HepG2 (cell line): ENCODE measurements around the gene CBR4. TPM values are rescaled to one million over a fixed set of nuclear protein-coding genes. Genes with fewer than 3 reads are reported as not detected.

Source experiments
- ATAC-seq: fragments of 200-7000 bp; cut with Tn5 transposase; 3 replicates; pipeline ENCODE4 v1.9.1; 2020; ENCODE audit warnings: mild to moderate bottlenecking, moderate library complexity
- BruUV-seq: library from RNA; stranded (reverse); fragments of 400-500 nt; replicated peaks from 2 replicates; lab custom pipeline; 2021; lab: Mats Ljungman, UMichigan
- CTCF ChIA-PET: fragments of 300-600 bp; formaldehyde crosslinking; extraction: SDS; loops from one replicate; lab custom pipeline; 2021; ENCODE audit warnings: low total read pairs, inconsistent platforms, low intra/inter-chr PET ratio; lab: Yijun Ruan, JAX
- POLR2A ChIA-PET: fragments of 350-600 bp; sonication (Branson Sonifier 250); formaldehyde crosslinking; loops from one replicate; lab custom pipeline; 2020; ENCODE audit warnings: antibody characterized with exemption, inconsistent platforms; lab: Yijun Ruan, JAX
- DNase-seq: peaks from one replicate; pipeline ENCODE4 v3.0.0-alpha.2; 2015; ENCODE audit warnings: low spot score
- FAIRE-seq: peaks from 3 replicates; lab custom pipeline; 2011; peaks lifted over from hg19 to GRCh38; lab: Jason Lieb, UNC
- H2AFZ ChIP-seq: one replicate; pipeline ENCODE4 v1.6.1; 2011; ENCODE audit warnings: low read length, inconsistent platforms
- H3K27ac ChIP-seq: fragments of 300-600 bp; 3 replicates; pipeline ENCODE4 v1.8.0; 2011; ENCODE audit warnings: mixed run types, mild to moderate bottlenecking, mixed read lengths, low read length, inconsistent platforms; ENCODE audit not compliant: insufficient read depth; ENCODE audit errors: extremely low read length
- H3K27me3 ChIP-seq, 2 experiments: fragments of 200-600 bp in 1 of 2; 2 replicates in 1 of 2; 3 replicates in 1 of 2; pipeline versions ENCODE4 v1.6.0 to v1.8.0; 2011; ENCODE audit warnings: low read length in 2 of 2, mild to moderate bottlenecking in 2 of 2, moderate library complexity in 2 of 2, inconsistent platforms in 1 of 2; ENCODE audit not compliant: insufficient read depth in 2 of 2, control insufficient read depth in 1 of 2
- H3K36me3 ChIP-seq, 2 experiments: fragments of 200-600 bp in 1 of 2; replicated peaks in 1 of 2; 2 replicates in 1 of 2; 3 replicates in 1 of 2; pipeline versions ENCODE4 v1.5.1 to v1.8.0; 2011; ENCODE audit warnings: low read length in 2 of 2, inconsistent platforms in 1 of 2; ENCODE audit not compliant: insufficient read depth in 2 of 2, control insufficient read depth in 1 of 2
- H3K4me1 ChIP-seq: 2 replicates; pipeline ENCODE4 v1.5.1; 2012; ENCODE audit warnings: low read length, inconsistent platforms; ENCODE audit not compliant: insufficient read depth
- H3K4me2 ChIP-seq: 2 replicates; pipeline ENCODE4 v1.6.0; 2011; ENCODE audit warnings: low read depth, low read length, inconsistent platforms
- H3K4me3 ChIP-seq, 3 experiments: fragments of 200-600 bp in 1 of 3; sonication (generic), shearing (Covaris generic) in 1 of 3; replicated peaks in 1 of 3; 2 replicates each; pipeline ENCODE4 v1.5.1; 2011 to 2016; ENCODE audit warnings: low read length in 3 of 3, inconsistent platforms in 2 of 3, low read depth in 2 of 3, mild to moderate bottlenecking in 2 of 3, control low read depth in 1 of 3, mixed read lengths in 1 of 3; ENCODE audit not compliant: insufficient read depth in 1 of 3
- H3K79me2 ChIP-seq: one replicate; pipeline ENCODE4 v1.6.1; 2011; ENCODE audit warnings: low read length, inconsistent platforms; ENCODE audit not compliant: insufficient read depth
- H3K9ac ChIP-seq: 2 replicates; pipeline ENCODE4 v1.6.0; 2011; ENCODE audit warnings: mild to moderate bottlenecking, low read depth, low read length, inconsistent platforms; ENCODE audit not compliant: insufficient read depth
- H3K9me3 ChIP-seq: 2 replicates; pipeline ENCODE4 v1.5.1; 2012; ENCODE audit warnings: mild to moderate bottlenecking, low read length
- H4K20me1 ChIP-seq: 2 replicates; pipeline ENCODE4 v1.6.0; 2011; ENCODE audit warnings: inconsistent platforms, mild to moderate bottlenecking, low read length, moderate library complexity; ENCODE audit not compliant: insufficient read depth
- ARID2 ChIP-seq: sonication (generic); formaldehyde crosslinking; IDR thresholded peaks from 2 replicates; pipeline ENCODE4 v1.8.1; 2022; ENCODE audit warnings: mild to moderate bottlenecking, missing genetic modification reagents, borderline replicate concordance
- IKZF4 ChIP-seq: sonication (generic); formaldehyde crosslinking; IDR thresholded peaks from 2 replicates; pipeline ENCODE4 v1.5.1; 2020; ENCODE audit warnings: borderline replicate concordance, mild to moderate bottlenecking, low read depth, missing genetic modification reagents; ENCODE audit errors: not compliant biosample characterization
- MTF1 ChIP-seq: sonication (generic); formaldehyde crosslinking; IDR thresholded peaks from 2 replicates; pipeline ENCODE4 v1.5.0; 2020; ENCODE audit warnings: missing genetic modification reagents
- NKX3-1 ChIP-seq: sonication (generic); formaldehyde crosslinking; IDR thresholded peaks from 2 replicates; pipeline ENCODE4 v1.5.0; 2020; ENCODE audit warnings: missing genetic modification reagents
- NR2F6 ChIP-seq, 2 experiments: IDR thresholded peaks; 2 replicates each; pipeline ENCODE4 v1.6.1; 2016; ENCODE audit warnings: antibody characterized with exemption in 1 of 2, mild to moderate bottlenecking in 1 of 2
- PHB2 ChIP-seq: fragments of 450-650 bp; IDR thresholded peaks from 2 replicates; pipeline ENCODE4 v1.6.1; 2018; ENCODE audit not compliant: partially characterized antibody
- RFX5 ChIP-seq: IDR thresholded peaks from 2 replicates; pipeline ENCODE4 v1.6.1; 2011; ENCODE audit warnings: low read depth, low read length, improper control_type of control experiment
- RXRA ChIP-seq: sonication (generic); formaldehyde crosslinking; IDR thresholded peaks from 2 replicates; pipeline ENCODE4 v1.5.1; 2020; ENCODE audit warnings: missing genetic modification reagents
- SALL1 ChIP-seq: sonication (generic); formaldehyde crosslinking; IDR thresholded peaks from 2 replicates; pipeline ENCODE4 v1.8.0; 2022; ENCODE audit warnings: mild to moderate bottlenecking, missing genetic modification reagents
- SRSF9 ChIP-seq: fragments of 200-400 bp; formaldehyde crosslinking; IDR thresholded peaks from 2 replicates; pipeline ENCODE4 v1.6.1; 2018; ENCODE audit warnings: borderline replicate concordance, mild to moderate bottlenecking, low read depth, low read length; ENCODE audit not compliant: insufficient read depth, poor library complexity, severe bottlenecking
- SSRP1 ChIP-seq: IDR thresholded peaks from 2 replicates; pipeline ENCODE4 v1.6.1; 2016; ENCODE audit warnings: control low read depth
- THAP8 ChIP-seq: sonication (generic); formaldehyde crosslinking; IDR thresholded peaks from 2 replicates; pipeline ENCODE4 v1.5.1; 2020; ENCODE audit warnings: missing genetic modification reagents, mild to moderate bottlenecking, borderline replicate concordance
- WIZ ChIP-seq: sonication (generic); formaldehyde crosslinking; IDR thresholded peaks from 2 replicates; pipeline ENCODE4 v1.5.1; 2020; ENCODE audit warnings: mild to moderate bottlenecking, missing genetic modification reagents
- ZFY ChIP-seq: sonication (generic); formaldehyde crosslinking; IDR thresholded peaks from 2 replicates; pipeline ENCODE4 v1.4.0; 2020; ENCODE audit warnings: missing genetic modification reagents
- ZNF572 ChIP-seq: sonication (generic); formaldehyde crosslinking; IDR thresholded peaks from 2 replicates; pipeline ENCODE4 v1.5.1; 2020; ENCODE audit warnings: mild to moderate bottlenecking, missing genetic modification reagents
- ZNF605 ChIP-seq: sonication (generic); formaldehyde crosslinking; IDR thresholded peaks from 2 replicates; pipeline ENCODE4 v1.8.0; 2022; ENCODE audit warnings: mild to moderate bottlenecking, missing genetic modification reagents
- ZNF7 ChIP-seq: IDR thresholded peaks from 2 replicates; pipeline ENCODE4 v1.6.1; 2016; ENCODE audit warnings: missing biosample characterization, missing genetic modification reagents
- ZNF782 ChIP-seq: sonication (generic); formaldehyde crosslinking; IDR thresholded peaks from 2 replicates; pipeline ENCODE4 v1.4.0; 2020; ENCODE audit warnings: missing genetic modification reagents, mild to moderate bottlenecking, borderline replicate concordance
- ZNF839 ChIP-seq: sonication (generic); formaldehyde crosslinking; IDR thresholded peaks from 2 replicates; pipeline ENCODE4 v1.4.0; 2020; ENCODE audit warnings: missing genetic modification reagents, mild to moderate bottlenecking, borderline replicate concordance
- ZNF841 ChIP-seq: sonication (generic); formaldehyde crosslinking; IDR thresholded peaks from 2 replicates; pipeline ENCODE4 v1.8.1; 2023; ENCODE audit warnings: missing genetic modification reagents, borderline replicate concordance
- WGBS: methylation state at CpG from one replicate; pipeline ENCODE4 v1.1.6; 2017; ENCODE audit warnings: low lambda C conversion rate; 5-methylcytosine and 5-hydroxymethylcytosine counted together
- in situ Hi-C: cut with HindIII; loops from 2 replicates; pipeline ENCODE4 v1.10.0; 2017; ENCODE audit warnings: low pct_unique_long_range_greater_than_20kb; ENCODE audit not compliant: extremely low pct_ligation_motif_present
- intact Hi-C: fragments of 100-400 bp; cut with micrococcal nuclease; formaldehyde crosslinking; loops from one replicate; pipeline ENCODE4 v1.10.0; 2022; ENCODE audit not compliant: unreplicated experiment
- polyA plus RNA-seq, 8 experiments: library from polyadenylated mRNA; depleted of rRNA in 3 of 8; stranded (reverse) in 7 of 8; unstranded in 1 of 8; fragments of >200 nt; fragmentation: Illumina TruSeq in 4 of 8; extraction: Trizol in 4 of 8; gene quantifications; 2 replicates each; pipeline versions ENCODE4 v1.2.1 to v1.2.3, GENCODE V29; 2011 to 2016; ENCODE audit warnings: low read depth in 4 of 8, missing spikeins in 1 of 8, mixed read lengths in 1 of 8; ENCODE audit not compliant: insufficient read depth in 1 of 8
- total RNA-seq, 5 experiments: library from RNA; depleted of rRNA; stranded (reverse); fragments of >200 nt; fragmentation: Illumina TruSeq; extraction: Trizol; gene quantifications; 2 replicates each; pipeline ENCODE4 v1.2.3, GENCODE V29; 2016; ENCODE audit warnings: low read depth in 1 of 5

Gene CBR4
- total and polyA plus RNA-seq, 2 of the 13 experiments (the other 11 are each of a cell fraction or from before 2014, with no cell fraction given), result 7.3 to 20.7 TPM

- no peak overlapping the region for H3K4me3 ChIP-seq
- DNase-seq (no peak), FAIRE-seq (no peak), ATAC-seq (no peak)
- CTCF ChIA-PET, result no interaction called here
- H3K9me3 ChIP-seq, result no peaks in the 10 kb centered on the region
- no peaks in the 10 kb centered on the region for H3K27me3 ChIP-seq
- TF ChIP-seq THAP8, result no peak
- TF ChIP-seq ZNF572, result no peak
- no peak for TF ChIP-seq NR2F6 (IDR thresholded peaks at IDR 0.05)
- no peak for TF ChIP-seq NR2F6 (CRISPR knock-in tag; IDR thresholded peaks at IDR 0.05)
- TF ChIP-seq MTF1 (CRISPR knock-in tag), result no peak
- no peak for TF ChIP-seq ZNF782 (CRISPR knock-in tag)
- no peak for TF ChIP-seq SSRP1 (CRISPR knock-in tag)
- no peak for TF ChIP-seq PHB2
- no peak for TF ChIP-seq ZNF839
- TF ChIP-seq ARID2 (CRISPR knock-in tag), result no peak
- TF ChIP-seq IKZF4 (CRISPR knock-in tag), result no peak
- TF ChIP-seq SRSF9, result no peak
- no peak for TF ChIP-seq ZNF605
- no peak for TF ChIP-seq ZFY (CRISPR knock-in tag)
- TF ChIP-seq RFX5, result no peak
- no peak for TF ChIP-seq SALL1
- TF ChIP-seq RXRA (CRISPR knock-in tag), result no peak
- no peak for TF ChIP-seq ZNF841
- TF ChIP-seq ZNF7 (CRISPR knock-in tag), result no peak
- TF ChIP-seq NKX3-1 (CRISPR knock-in tag), result no peak
- TF ChIP-seq WIZ (CRISPR knock-in tag), result no peak
- no peak overlapping the region for H3K4me2 ChIP-seq
- H3K27ac ChIP-seq, result no peak overlapping the region
- in situ Hi-C loops (no loop called here), intact Hi-C loops (no loop called here)
- H3K36me3 ChIP-seq, result peaks cover 8 to 17% of the 10 kb centered on the region in 2 experiments; a peak in 3 of 5 replicates
- H3K4me1 ChIP-seq, result no peaks in the 10 kb centered on the region
- no peaks in the 10 kb centered on the region for H4K20me1 ChIP-seq
- POLR2A ChIA-PET, result no interaction called here
- H3K9ac ChIP-seq, result no peak overlapping the region
- no peak overlapping the region for H2AFZ ChIP-seq
- BruUV-seq, result no TSS peak
- H3K79me2 ChIP-seq, result no peaks in the 10 kb centered on the region
- 93% methylated on average over 4 of the region's 4 CpGs for WGBS
Measured at GRCh38 chr4:168972596-168972995, 37.5 kb downstream of the CBR4 start.
